Posterior vena cava (tissue), 2 donors: Measurements from ENCODE around the gene FFAR2. TPM values are rescaled to one million over a fixed set of nuclear protein-coding genes. Genes with fewer than 3 reads are reported as not detected.
"Not testable (repeated sequence)": the region's sequence is repeated elsewhere in the genome, so short reads cannot be mapped to it uniquely, and the experiment has no call there.

Experiments
- DNase-seq: peaks from one replicate; pipeline ENCODE4 v3.0.0-alpha.2; 2020; ENCODE audit warnings: low spot score
- intact Hi-C, 2 donors: fragments of 100-400 bp; cut with DNase I; formaldehyde crosslinking; loops; one replicate each; pipeline versions ENCODE4 v1.14.1 to v1.14.2; 2022 to 2023
- total RNA-seq, 2 donors: library from RNA; stranded (reverse); fragmentation: NEBNext Ultra II Directional; extraction: Animal tissue kit (Norgen Biotek cat#: 25700); gene quantifications; one replicate each; pipeline ENCODE4 v1.2.1, GENCODE V29; 2021
- donor health status: DM: yes; HTN: yes; CAD: no.
- donor health status: DM: yes; HTN: yes; CAD: no.

Gene FFAR2
- total RNA-seq, 2 donors from 2014 or later, result 0.95 to 1.8 TPM

DNA sequence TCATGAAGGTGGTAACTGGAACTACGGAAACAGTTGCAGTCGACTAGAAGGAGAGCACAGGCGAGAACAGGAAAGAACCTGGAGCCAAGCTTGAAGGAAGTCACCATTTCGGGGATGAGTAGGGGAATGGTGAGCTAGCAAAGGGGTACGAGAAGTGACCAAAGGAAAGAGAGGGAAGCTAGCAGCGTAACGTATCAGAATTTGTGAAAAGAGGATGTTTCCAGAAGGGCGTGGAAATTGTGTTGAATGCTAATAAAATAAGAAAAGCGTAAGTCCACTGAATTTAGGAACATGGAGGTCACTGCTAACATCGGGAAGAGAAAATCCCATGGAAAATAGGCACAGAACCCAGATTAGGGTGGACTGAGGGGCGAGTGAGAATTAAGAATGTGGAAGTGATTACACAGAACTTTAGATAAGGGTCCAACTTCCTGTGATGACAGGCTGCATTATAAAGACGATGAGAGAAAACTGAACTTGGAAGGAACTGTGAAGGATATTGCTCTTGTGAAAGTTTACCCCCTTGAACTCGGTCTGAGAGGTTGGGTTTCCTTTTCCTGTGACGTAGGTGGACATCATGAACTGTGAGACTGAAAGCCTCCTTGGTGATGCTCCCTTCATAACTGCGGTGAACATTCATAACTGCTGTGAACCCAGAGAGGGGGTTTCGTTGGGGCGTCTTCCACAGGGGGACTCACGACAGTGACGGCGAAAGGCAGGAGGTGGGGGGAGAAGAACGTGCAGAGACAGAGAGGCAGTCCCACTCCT lies 2.0 kb upstream of the FFAR2 start:
- intact Hi-C loops, result no loop called here
- DNase-seq, result peak; percentile 56

DNA sequence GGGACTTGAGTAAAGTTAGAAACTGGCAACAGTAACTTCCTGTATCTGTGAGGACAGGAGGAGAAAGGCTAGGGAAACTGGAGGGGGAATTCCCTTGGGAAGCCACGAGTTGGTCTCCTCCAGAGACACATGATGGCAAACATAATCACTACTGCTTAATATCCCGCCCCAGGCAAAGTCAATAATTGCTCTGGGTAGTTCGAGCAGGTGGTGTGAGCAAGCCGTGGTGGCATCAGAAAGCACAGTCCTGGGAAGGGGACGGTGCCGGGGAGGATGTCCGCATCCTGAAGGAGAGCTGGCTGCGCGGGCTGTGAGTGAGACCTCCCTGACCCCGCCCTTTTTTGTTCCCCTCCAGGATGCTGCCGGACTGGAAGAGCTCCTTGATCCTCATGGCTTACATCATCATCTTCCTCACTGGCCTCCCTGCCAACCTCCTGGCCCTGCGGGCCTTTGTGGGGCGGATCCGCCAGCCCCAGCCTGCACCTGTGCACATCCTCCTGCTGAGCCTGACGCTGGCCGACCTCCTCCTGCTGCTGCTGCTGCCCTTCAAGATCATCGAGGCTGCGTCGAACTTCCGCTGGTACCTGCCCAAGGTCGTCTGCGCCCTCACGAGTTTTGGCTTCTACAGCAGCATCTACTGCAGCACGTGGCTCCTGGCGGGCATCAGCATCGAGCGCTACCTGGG lies 1.4 kb downstream of the FFAR2 start:
- intact Hi-C loops, result no loop called here
- peak; percentile 62 for DNase-seq

DNA sequence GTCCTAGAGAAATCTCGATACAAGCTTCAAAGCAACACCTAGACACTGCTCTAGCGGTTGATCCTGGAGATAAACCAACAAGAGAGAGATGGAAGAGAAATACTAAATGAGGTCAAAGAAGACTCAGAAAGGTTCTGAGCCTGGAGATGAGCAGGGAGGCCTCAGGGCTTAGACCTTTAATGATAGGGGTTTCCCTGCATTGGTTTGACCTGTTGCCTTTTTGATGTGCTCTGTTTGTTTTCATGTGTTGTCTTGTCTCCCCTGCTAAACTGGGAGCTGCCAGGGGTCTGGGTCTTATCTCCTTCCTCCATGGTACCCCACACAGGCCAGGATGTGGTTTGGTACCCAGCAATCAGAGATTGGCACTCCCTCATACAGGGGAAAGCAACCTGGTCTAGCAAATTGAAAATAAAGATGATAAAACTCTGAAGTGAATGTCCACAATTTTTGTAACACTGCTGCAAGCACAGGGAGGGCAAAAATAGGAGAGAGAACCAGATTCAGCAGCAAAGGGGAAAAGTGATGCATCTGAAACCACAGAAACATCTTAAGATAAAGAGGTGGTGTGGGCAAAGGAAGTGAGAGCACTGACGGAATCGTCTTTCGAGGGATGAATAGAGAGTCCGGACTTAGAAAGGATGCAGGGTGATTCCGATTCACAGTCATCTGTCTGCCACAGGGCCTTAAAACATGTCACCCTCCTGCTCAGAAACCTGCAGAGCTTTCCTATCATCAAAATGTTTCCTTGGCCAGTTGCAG lies 3.5 kb downstream of the FFAR2 start:
- intact Hi-C loops, result no loop called here
- peak; percentile 3 for DNase-seq

DNA sequence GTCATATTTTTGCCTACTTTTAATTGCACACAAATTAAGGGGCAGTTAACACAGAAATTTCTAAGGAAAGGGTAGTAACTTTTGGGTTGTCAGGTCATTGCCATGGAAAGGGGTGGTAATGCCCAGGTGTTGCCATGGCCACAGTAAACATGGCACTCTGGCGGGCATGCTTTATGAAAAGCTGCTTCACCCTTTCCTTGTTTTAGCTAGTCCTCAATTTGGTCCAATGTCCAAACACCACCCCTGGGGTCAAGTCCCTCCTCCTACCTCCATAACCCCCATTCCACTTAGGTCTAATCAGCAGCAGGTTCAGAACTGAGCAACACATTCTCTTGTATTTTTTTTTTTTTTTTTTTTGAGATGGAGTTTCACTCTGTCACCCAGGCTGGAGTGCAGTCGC lies 6.6 kb downstream of the FFAR2 start:
- intact Hi-C loops, result no loop called here
- peak; percentile 0 for DNase-seq

DNA sequence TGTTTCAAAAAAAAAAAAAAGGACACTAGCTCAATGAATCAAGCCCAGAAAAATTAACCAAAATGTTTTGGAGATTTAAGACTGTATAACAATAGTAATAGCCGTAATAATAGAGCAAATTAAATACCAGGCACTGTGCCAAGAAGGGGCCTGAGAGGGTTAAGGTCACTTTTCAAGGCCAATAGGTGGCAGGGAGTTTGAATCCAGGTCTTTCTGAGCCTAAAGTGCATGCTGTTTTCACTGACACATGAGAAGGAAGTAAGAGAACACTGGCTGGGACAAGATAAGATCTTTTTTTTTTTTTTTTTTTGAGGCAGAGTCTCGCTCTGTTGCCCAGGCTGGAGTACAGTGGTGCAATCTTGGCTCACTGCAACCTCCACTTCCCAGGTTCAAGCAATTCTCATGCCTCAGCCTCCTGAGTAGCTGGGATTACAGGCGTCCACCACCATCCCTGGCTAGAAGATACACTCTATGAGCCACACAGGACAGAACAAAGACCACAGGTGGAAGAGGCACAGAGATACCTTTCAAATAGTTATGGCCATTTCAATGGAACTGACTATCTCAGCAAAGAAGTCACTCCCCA lies 7.7 kb downstream of the FFAR2 start:
- intact Hi-C loops, result no loop called here

DNA sequence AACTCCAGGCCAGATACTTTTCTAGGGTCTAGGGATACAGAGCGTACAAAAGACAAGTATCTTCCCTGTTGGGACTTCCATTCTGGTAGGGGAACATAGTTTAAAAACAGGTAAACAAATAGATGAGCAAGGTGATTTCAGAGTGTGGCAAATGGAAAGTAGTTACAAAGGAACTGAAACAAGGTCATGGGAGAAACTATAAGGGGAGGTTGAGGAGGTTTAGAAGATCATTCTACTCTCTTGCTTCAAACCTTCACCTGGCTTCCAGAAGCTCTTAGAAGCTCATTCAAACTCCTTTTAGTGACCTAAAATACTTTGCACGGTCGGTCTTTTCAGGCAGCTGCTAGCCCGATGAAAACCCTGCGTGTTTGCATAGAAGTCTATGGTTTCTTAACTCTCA lies 9.1 kb downstream of the FFAR2 start:
- intact Hi-C loops, result no loop called here
- DNase-seq, result peak; percentile 2

More for the DNA sequence above, 7.7 kb downstream of the FFAR2 start:
- peak; percentile 6 for DNase-seq

DNA sequence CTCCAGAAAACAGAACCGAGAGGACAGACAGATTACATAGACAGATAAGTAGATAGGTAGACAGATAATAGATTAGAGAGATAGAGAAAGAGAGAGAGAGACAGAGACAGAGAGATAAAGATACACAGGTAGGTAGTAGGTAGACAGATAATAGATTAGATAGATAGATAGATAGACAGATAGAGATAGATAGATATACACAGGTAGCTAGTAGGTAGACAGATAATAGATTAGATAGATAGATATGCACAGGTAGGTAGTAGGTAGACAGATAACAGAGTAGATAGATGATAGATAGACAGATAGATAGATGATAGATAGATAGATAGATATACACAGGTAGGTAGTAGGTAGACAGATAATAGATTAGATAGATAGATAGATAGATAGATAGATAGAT lies 10.1 kb downstream of the FFAR2 start:
- intact Hi-C loops, result no loop called here
- no peak for DNase-seq

DNA sequence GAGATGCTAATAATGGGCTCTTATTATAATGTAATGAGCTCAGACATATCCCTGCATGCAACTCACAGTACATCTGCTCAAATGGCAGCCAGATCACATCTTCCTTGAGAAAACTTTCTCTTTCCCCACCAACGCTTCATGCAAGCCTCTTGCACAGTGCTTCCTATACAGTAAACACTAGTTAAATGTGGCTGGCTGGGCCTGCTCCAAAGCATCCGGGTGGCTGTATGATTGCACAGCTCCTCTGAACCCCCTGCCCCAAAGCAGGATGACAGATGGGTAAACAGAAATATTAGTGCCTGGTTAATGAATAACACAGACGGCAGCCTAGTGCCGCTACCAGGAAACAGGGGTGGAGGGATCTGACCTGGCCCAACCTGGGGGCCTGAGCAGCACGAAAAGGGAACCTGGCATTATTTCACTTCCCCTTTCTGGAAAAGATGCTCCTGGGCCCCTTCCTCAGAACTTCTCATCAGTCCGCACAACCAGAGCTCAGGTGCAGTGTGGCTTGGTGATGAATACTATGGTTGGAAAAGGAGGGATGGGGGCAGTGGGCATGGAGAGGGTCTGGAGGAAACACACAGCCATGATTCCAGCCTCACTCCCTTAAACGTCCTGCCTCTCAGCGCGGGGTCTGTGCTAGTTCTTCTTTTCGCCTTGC lies 10.8 kb downstream of the FFAR2 start:
- DNase-seq, result no peak
- intact Hi-C loops, result no loop called here

DNA sequence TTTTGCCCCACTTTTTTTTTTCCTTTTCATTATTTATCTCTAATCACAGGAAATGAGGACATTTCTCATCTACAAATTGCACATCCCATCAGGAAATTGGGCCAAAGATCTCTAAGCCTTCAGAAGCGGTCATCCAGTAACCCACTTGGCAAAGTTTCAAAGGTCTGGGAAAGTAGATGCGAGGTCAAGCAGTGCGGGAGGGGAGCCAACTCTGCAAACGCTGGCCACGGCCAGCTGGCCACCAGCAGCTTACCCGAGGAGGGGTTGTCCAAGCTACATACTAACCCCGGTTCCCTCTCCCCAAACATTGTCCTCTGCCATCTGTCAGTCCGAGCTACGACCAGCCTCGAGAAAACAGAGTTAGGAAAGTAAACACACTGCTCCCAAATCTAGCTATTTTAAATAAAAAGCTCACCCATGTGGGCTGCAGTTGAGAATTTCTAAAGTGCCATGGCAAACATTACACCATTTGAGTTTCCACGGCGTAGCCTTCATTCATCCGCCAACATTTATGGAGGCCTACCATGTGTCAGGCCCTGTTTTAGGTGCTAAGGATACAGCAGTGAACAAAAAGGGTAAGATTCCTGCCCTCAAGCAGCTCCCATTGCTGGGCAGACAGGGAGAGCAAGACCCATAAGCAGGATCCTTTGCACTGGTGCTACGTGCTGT lies 11.5 kb downstream of the FFAR2 start:
- intact Hi-C loops, result no loop called here
- DNase-seq, result no peak

DNA sequence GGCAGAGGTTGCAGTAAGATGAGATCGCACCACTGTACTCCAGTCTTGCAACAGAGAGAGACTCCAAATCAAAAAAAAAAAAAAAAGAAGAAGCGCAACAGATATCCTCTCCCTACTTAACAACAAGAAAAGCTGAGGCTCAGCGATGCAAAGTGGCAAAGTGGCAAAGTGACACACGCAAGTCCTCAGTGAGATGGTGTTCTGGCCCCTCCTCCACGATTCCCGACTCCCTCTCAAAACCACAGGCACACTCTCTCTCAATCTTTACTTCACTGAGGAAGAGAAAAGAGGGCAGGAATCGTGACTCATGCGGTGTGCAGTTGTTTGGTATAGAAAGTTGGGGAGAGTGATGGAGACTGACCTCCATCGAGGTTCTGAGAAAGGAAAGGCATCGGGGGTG lies 12.6 kb downstream of the FFAR2 start:
- intact Hi-C loops, result no loop called here
- peak; percentile 24 for DNase-seq

DNA sequence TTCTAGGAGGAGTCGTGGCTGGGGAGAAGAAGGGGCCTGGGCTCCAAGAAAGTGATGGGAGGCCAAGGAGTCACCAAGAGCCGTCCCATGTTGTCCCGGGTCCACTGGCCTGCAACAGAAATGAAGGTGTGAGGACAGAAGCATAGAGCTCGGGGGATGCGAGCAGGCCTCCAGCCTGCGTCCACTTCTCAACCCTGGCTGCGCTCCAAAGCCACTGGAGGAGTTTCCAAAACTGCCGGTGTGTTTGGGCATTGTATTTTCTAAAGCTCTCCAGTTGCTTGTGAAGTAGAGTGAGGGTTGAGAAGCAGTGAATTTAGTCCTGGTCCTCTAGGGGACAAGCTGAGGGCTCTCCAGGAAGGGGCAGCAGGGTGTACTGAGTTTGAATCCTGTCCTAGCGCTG lies 13.0 kb downstream of the FFAR2 start:
- intact Hi-C loops, result no loop called here

DNA sequence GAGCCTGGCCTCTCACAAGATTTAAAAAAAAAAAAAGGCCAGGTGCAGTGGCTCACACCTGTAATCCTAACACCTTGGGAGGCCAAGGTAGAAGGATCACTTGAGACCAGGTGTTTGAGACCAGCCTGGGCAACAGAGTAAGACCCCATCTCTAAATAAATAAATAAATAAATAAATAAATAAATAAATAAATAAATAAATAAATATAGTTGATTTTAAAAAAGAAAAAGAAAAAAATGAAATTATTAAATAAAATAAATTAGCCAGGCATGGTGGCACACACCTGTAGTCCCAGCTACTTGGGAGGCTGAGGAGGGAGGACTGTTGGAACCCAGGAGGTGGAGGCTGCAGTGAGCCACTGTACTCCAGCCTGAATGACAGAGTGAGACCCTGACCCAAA lies 13.7 kb downstream of the FFAR2 start:
- DNase-seq, intact Hi-C loops: not testable (repeated sequence)

More for the DNA sequence above, 13.0 kb downstream of the FFAR2 start:
- peak; percentile 53 for DNase-seq

DNA sequence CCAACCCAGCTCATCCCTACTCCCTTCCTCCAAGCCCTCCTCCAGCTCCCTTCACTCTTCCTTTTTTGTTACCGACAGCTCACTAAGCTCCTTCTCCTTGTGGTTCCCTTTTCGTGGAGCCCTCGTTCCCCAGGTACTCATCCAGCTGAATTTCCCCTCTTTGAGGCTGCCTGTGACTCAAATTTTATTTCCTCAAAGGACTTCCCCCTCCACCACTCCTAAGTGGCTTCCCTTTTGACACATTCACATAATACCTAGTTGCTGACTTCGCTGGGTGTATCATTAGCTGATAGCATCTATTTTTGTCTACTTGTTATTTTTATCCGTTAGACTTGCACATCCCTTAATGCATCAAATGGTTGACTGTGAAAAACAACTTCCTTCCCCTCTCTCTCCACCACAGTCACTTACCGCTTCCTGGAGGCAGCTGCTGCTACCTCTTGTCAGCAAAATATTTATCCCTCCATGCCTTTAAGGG lies 14.5 kb downstream of the FFAR2 start:
- no peak for DNase-seq
- intact Hi-C loops, result no loop called here

DNA sequence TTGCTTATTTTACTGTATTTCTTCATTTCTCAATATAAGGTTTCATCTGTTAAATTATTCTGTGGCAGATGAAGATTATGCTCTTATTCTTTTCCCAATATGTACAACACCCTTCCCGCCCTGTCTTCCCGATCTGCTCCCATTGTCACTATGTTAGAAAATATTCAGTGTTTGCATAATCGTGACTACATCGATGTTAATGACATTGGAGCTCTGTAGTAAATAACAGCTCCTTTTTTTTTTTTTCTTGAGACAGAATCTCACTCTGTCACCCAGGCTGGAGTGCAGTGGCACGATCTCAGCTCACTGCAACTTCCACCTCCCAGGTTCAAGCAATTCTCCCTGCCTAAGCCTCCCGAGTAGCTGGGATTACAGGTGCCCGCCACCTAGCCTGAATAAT lies 14.9 kb downstream of the FFAR2 start:
- intact Hi-C loops, DNase-seq: not testable (repeated sequence)

DNA sequence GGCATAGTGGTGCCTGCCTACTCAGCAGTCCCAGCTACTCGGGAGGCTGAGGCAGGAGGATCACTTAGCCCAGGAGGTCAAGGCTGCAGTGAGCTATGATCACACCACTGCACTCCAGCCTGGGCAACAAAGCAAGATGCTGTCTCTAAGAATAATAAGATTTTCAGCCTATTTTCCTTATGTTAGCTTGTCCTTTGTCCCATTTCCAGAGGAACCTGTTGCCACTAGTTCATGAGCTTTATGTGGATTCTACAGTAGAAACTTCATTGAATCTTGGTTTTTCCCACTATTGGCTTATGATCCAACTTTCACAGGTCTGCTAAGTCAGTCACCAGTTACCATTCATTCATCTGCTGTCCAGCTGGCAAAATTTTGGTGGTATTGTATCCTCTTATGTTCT lies 18.2 kb downstream of the FFAR2 start:
- intact Hi-C loops, result no loop called here

DNA sequence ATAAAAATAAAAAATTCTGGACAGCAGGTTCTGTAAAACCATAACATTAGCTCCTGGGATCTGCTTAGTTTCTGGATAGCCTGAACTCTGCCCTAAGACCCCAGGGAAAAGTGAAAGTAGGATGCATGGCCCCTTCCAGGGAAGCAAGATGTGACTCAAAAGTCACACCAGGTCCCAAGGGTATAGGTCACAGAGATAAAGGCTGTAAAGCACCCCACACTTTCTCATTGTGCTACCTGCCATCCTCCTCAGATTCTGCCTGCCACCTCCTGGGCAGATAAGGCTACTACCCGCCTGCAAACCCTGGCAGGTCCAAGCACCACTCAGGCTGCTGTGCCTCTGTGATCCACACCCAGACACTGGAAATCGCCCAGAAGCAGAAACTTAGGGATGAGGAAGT lies 20.6 kb downstream of the FFAR2 start:
- DNase-seq, result no peak
- intact Hi-C loops, result no loop called here

More for the DNA sequence above, 18.2 kb downstream of the FFAR2 start:
- DNase-seq, result no peak

DNA sequence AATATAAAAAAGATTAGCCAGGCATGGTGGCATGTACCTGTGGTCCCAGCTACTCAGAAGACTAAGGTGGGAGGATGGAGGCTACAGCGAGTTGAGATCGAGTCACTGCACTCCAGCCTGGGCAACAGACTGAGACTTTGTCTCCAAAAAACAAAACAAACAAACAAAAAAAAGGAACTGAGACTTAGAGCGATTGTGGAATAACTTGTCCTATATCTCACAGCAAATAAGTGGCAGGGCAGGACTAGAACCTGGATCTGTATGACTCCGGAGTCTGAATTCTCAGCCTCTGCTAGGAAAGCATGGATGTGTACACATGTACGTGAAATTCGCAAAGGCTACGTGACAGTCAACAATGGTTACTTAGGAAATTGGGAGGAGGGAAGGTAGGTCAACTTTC lies 22.1 kb downstream of the FFAR2 start:
- DNase-seq, result no peak
- intact Hi-C loops, result no loop called here

DNA sequence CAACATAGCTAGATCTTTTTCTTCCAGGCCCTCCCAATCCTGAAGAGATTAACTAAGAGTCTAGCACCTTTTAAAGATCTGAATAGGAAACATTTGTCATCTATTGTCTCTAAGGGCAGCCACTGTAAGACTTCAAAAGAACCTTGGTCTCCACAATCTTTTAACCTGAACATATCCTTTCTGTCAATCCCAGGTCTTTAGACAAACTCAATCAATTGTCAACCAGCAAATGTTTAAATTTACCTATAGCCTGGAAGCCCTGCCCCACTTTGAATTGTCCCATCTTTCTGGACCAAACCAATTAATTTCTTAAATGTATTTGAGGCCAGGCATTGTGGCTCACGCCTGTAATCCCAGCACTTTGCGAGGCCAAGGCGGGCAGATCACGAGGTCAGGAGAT lies 23.0 kb downstream of the FFAR2 start:
- DNase-seq, intact Hi-C loops: not testable (repeated sequence)

DNA sequence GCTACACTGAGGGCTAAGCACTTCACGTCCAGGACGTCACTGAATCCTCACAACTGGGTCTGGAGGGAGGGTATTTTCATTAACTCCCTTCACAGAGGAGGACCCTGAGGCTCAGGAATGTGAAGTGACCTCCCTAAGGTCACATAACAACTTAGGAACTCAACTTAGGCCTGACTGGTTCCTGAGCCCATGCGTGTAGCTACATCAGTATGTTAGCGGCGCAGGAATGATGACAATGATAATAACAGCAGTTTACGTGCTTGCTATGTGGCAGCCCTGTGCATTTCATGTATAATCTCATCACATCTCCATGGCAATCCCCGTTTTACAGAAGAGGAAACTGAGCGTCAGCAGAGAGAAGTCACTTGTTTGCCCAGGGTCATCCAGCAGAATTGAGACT lies 23.9 kb downstream of the FFAR2 start:
- DNase-seq, result no peak
- intact Hi-C loops, result no loop called here
